Ovary (tissue), 3 donors: ENCODE measurements around the gene SLC13A2.

Source experiments
- POLR2A ChIP-seq: fragments of 450-650 bp; IDR thresholded peaks from one replicate; pipeline ENCODE4 v1.6.1; 2017; ENCODE audit warnings: antibody characterized with exemption, mild to moderate bottlenecking, moderate library complexity
- TF ChIP-seq, protein P1 (sequence below), 3 donors: fragments of 450-650 bp in 2 of 3; fragments of 200-600 bp in 1 of 3; IDR thresholded peaks; one replicate each; pipeline versions ENCODE4 v1.5.1 to v1.8.0; 2016 to 2022; ENCODE audit warnings: antibody characterized with exemption in 3 of 3, mild to moderate bottlenecking in 1 of 3
- donor health status: DM: no; HTN: no; CAD: no.

DNA sequence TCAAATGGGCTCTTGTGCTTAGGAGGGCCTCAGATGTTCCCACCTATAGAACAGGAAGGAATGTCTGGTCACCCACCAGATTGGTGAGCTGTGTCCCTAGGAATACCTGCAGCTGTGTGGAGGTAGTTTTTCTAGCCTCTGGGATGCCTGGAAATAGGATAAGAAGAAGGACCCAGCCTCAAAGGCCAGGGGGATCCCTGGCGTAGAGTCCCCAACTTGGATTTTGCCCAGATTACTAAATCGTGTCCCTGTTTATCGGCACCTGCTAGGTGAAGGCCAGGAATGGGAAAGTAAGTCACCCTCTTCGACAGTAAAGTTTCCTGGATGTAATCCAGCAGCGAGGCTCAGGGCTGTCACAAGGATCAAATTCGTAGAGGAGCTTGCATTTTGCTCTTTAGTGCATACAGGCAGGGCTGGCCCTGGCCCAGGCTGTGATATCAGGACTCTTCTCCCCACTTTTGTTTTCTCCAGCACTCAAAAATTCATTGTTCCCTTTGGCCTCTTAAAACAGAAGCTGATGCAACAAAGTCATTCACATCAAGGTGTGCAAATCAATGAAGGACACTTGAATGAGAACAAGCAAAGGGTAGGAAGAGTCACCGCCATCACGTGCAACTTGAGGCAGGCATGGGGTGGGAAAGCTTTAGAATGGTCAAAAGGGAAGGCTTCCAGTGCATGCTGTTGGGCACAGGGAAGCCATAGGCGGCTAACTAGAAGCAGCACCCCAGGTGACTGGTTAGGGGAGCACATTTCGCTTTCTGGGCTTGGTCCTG, 7.5 kb downstream of the SLC13A2 start:
- no peak for TF ChIP-seq POLR2A
- TF ChIP-seq, protein P1, sequence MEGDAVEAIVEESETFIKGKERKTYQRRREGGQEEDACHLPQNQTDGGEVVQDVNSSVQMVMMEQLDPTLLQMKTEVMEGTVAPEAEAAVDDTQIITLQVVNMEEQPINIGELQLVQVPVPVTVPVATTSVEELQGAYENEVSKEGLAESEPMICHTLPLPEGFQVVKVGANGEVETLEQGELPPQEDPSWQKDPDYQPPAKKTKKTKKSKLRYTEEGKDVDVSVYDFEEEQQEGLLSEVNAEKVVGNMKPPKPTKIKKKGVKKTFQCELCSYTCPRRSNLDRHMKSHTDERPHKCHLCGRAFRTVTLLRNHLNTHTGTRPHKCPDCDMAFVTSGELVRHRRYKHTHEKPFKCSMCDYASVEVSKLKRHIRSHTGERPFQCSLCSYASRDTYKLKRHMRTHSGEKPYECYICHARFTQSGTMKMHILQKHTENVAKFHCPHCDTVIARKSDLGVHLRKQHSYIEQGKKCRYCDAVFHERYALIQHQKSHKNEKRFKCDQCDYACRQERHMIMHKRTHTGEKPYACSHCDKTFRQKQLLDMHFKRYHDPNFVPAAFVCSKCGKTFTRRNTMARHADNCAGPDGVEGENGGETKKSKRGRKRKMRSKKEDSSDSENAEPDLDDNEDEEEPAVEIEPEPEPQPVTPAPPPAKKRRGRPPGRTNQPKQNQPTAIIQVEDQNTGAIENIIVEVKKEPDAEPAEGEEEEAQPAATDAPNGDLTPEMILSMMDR (IDR thresholded peaks at IDR 0.05), result no peak
